GM21367 (cell line): ENCODE data around the gene NAIF1.
A peak's percentile ranks its signal among the peaks of the same experiment; 100 is the strongest.
"Not testable (repeated sequence)": the region's sequence is repeated elsewhere in the genome, so short reads cannot be mapped to it uniquely, and the experiment has no call there.

Source experiments
- ATAC-seq: cut with Tn5 transposase; IDR thresholded peaks from one replicate; pipeline ENCODE4 v1.9.1; 2021; ENCODE audit not compliant: unreplicated experiment

Gene NAIF1

DNA sequence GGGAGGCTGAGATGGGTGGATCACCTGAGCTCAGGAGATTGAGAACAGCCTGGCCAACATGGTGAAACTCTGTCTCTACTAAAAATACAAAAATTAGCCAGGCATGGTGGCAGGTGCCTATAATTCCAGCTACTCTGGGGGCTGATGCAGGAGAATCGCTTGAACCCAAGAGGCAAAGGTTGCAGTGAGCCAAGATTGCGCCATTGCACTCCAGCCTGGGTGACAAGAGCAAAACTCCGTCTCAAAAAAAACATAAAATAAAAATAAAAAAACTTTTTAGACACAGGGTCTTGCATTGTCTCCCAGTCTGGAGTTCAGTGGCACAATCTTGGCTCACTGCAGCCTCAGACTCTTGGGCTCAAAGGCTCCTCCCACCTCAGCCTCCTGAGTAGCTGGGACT, 30.6 kb downstream of the NAIF1 start:
- not testable (repeated sequence) for ATAC-seq

GRCh38 chr9:128034821-128035652, 32.1 kb downstream of the NAIF1 start:
- ATAC-seq, result peak; percentile 41

DNA sequence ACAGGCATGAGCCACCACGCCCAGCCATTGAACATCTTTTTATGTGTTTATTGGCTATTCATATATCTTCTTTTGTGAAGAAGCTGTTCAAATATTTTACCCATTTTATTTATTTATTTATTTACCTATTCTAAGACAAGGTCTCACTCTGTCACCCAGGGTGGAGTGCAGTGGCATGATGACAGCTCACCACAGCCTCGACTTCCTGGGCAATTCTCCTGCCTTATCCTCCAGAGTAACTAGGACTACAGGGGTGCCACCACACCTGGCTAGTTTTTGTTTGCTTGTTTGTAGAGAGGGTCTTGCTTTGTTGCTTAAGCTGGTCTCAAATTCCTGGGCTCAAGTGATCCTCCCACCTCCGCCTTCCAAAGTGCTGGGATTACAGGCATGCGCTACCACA, 33.5 kb downstream of the NAIF1 start:
- no peak for ATAC-seq

DNA sequence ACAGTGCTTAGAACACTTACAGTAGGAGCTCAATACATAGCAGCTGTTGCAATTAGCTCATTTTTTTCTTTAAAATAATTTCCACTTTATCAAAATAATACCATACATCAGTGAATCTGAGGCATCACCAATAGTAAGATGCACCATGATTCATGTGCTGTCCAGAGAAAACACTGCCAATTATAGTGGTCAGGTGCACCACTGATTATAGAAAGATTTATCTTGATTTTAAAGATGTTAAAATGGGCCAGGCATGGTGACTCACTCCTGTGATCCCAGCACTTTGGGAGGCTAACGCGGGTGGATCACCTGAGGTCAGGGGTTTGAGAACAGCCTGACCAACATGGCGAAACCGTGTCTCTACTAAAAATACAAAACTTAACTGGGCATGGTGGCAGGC, 39.4 kb downstream of the NAIF1 start:
- no peak for ATAC-seq

- no peak for ATAC-seq
These were observed 40.2 kb downstream of the NAIF1 start for GRCh38 chr9:128026773-128027541.

- ATAC-seq, result no peak
These were observed 40.8 kb downstream of the NAIF1 start for GRCh38 chr9:128026255-128026772.

DNA sequence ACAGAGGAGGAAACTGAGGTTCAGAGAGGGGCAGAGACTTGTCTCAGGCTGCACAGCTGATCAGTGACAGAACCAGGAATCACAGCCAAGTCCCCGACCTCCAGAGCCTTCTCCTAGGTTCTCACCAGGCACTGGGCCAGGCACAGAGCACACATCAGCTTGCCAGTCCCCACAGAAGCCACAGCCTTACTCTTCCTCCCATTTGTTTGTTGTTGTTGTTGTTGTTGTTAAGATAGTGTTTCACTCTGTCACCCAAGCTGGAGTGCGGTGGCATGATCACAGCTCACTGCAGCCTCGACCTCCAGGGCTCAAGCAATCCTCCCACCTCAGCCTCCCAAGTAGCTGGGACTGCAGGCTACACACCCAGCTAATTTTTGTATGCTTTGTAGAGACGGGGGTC, 41.4 kb downstream of the NAIF1 start:
- no peak for ATAC-seq

GRCh38 chr9:128024761-128025308, 42.3 kb downstream of the NAIF1 start:
- no peak for ATAC-seq

DNA sequence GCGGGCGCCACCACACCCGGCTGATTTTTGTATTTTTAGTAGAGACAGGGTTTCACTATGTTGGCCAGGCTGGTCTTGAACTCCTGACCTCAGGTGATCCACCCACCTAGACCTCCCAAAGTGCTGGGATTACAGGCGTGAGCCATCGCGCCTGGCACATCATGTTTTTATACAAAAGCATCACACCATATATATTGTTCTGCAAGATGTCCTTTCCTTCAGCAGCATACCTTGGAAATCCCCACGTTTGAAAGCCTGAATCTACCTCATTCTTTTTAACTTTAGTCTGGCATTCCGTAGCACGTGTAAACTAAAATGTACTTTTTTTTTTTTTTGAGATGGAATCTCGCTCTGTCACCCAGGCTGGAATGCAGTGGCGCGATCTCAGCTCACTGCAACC, 43.4 kb downstream of the NAIF1 start:
- ATAC-seq, result not testable (repeated sequence)

DNA sequence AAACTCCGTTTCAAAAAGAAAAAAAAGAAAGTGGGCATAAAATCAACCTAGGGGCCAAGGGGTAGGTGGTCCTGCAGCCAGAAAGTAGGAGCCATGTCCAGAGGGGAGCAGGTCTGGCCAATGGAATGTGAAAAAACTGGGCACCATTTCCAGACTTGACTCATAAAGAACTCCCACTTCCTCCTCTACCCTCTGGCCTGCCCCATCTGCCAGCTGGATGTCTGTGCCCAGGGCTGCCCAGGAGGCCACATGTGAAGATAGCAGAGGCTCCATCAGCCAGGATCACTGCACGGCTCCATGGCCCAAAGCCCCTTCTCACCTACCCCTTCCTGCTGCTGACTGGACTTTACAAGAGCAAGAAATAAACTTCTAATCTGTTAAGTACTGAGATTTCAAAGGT, 44.2 kb downstream of the NAIF1 start:
- no peak for ATAC-seq

DNA sequence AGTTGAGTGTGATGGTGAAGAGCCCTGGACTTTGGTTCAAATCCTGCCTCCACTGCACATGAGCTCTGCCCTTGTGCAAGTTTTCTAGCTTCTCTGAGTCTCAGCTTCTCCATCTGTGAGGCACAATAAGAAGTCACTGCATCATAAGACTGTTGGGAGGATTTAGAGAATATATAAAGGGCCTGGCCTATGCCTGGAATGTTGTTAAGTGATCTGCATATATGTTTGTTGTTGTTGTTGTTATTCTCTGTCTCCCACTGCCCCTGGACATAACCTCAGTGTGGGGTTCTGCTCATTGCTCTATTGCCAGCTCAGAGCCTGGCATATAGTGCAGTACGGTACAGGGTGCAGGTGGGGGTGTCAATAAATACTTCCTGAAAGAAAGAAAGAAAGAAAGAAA, 46.0 kb downstream of the NAIF1 start:
- no peak for ATAC-seq

DNA sequence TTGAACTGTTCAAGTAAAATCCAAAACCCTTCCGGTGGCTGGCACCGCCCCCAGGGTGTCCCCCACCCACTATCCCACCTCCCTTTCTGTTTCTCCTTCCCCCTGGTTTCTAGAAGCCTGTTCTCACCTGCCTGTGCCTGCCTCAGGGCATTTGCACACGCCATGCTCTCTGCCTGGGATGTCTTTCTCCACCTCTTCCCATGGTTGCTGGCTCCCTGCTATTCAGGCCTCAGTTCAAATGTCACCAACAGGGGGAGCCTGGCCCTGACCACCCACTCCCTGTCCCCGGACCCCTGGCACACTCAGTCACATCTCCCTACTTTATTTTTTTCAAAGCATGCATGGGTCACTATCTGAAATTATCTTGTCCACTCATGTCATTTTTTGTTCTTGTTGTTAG, 46.4 kb downstream of the NAIF1 start:
- ATAC-seq, result no peak

- ATAC-seq, result no peak
These were observed 51.4 kb downstream of the NAIF1 start for GRCh38 chr9:128015696-128016095.
